Neural progenitor cell (in vitro differentiated cells): ENCODE data around the gene C11orf65.

Experiments used
- CTCF ChIP-seq: fragments of 200-600 bp; sonication (generic); IDR thresholded peaks from 2 replicates; pipeline ENCODE4 v1.5.1; 2017; ENCODE audit warnings: antibody characterized with exemption, mild to moderate bottlenecking
- EZH2 ChIP-seq: fragments of 200-600 bp; sonication (generic); IDR thresholded peaks from 2 replicates; pipeline ENCODE4 v1.6.1; 2017; ENCODE audit warnings: antibody characterized with exemption, mild to moderate bottlenecking, moderate library complexity

DNA sequence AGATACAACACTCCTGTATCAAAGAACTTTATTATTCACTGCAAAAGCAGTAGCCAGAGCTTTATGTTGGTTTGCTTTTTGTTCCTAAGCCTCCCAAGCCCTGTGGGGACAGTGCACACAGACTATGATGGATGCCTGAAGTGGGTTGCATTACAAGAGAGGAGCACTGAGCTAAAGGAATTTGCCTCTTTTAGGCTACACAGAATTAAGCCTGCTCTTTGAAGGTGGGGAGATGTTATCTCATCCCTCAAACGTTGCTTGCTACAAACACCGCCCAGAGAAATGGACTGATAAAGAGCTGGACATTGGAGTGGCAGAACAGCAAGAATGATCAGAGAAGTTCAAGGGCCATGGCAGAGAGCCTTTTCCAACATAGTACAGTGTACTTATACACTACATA, 33.4 kb upstream of the C11orf65 start:
- TF ChIP-seq CTCF (no peak), EZH2 (no peak)
